HEK293 (cell line): Measurements from ENCODE around the gene L3MBTL1.

Source experiments
- CTCF ChIA-PET: fragments of 350-600 bp; formaldehyde crosslinking; extraction: SDS; loops from one replicate; lab custom pipeline; 2021; ENCODE audit warnings: antibody characterized with exemption; lab: Yijun Ruan, JAX
- POLR2A ChIA-PET: fragments of 300-600 bp; formaldehyde crosslinking; extraction: SDS; loops from one replicate; lab custom pipeline; 2020; ENCODE audit warnings: antibody characterized with exemption, inconsistent platforms; lab: Yijun Ruan, JAX
- H3K27ac ChIP-seq: fragments of 200-500 bp; sonication (Bioruptor generic); 2 replicates; pipeline ENCODE4 v1.5.1; 2014; ENCODE audit warnings: low read depth, low read length, control low read depth, inconsistent platforms; ENCODE audit errors: extremely low read depth
- H3K36me3 ChIP-seq, 2 experiments: fragments of 200-500 bp in 1 of 2; sonication (Bioruptor generic) in 1 of 2; 1 replicate in 1 of 2; 2 replicates in 1 of 2; pipeline ENCODE4 v1.5.1; 2014 to 2017; ENCODE audit warnings: inconsistent platforms in 2 of 2, low read length in 2 of 2; ENCODE audit not compliant: control insufficient read depth in 2 of 2, insufficient read depth in 1 of 2
- H3K4me1 ChIP-seq: fragments of 200-500 bp; sonication (Bioruptor generic); 2 replicates; pipeline ENCODE4 v1.5.1; 2014; ENCODE audit warnings: mild to moderate bottlenecking, low read length, inconsistent platforms; ENCODE audit not compliant: control insufficient read depth, insufficient read depth
- H3K4me3 ChIP-seq: 2 replicates; pipeline ENCODE4 v1.5.1; 2011; ENCODE audit warnings: low read depth, mild to moderate bottlenecking, control low read depth, low read length, moderate library complexity
- H3K9me3 ChIP-seq: fragments of 200-500 bp; sonication (Bioruptor generic); 2 replicates; pipeline ENCODE4 v1.5.1; 2014; ENCODE audit warnings: low read depth, low read length, inconsistent platforms; ENCODE audit not compliant: control insufficient read depth, insufficient read depth
- GLIS1 ChIP-seq: fragments of 450-650 bp; formaldehyde crosslinking; IDR thresholded peaks from 2 replicates; pipeline ENCODE4 v1.5.1; 2016; ENCODE audit warnings: missing biosample characterization, missing genetic modification characterization
- KLF8 ChIP-seq: fragments of 450-650 bp; formaldehyde crosslinking; IDR thresholded peaks from 2 replicates; pipeline ENCODE4 v1.5.1; 2016; ENCODE audit warnings: missing biosample characterization, missing genetic modification characterization
- PATZ1 ChIP-seq: fragments of 450-650 bp; formaldehyde crosslinking; IDR thresholded peaks from 2 replicates; pipeline ENCODE4 v1.5.1; 2016; ENCODE audit warnings: missing biosample characterization, missing genetic modification characterization
- REST ChIP-seq: fragments of 450-650 bp; formaldehyde crosslinking; IDR thresholded peaks from 2 replicates; pipeline ENCODE4 v1.5.1; 2016; ENCODE audit warnings: missing biosample characterization, missing genetic modification characterization
- SCRT2 ChIP-seq: fragments of 450-650 bp; formaldehyde crosslinking; IDR thresholded peaks from 2 replicates; pipeline ENCODE4 v1.5.1; 2016; ENCODE audit warnings: missing biosample characterization, missing genetic modification characterization
- TRIM28 ChIP-seq: IDR thresholded peaks from 2 replicates; pipeline ENCODE4 v1.6.1; 2011; ENCODE audit warnings: low read length, control low read depth, borderline replicate concordance
- ZBTB10 ChIP-seq: fragments of 450-650 bp; formaldehyde crosslinking; IDR thresholded peaks from 2 replicates; pipeline ENCODE4 v1.5.1; 2016; ENCODE audit warnings: missing biosample characterization, missing genetic modification characterization
- ZFP41 ChIP-seq: fragments of 450-650 bp; formaldehyde crosslinking; IDR thresholded peaks from 2 replicates; pipeline ENCODE4 v1.5.1; 2016; ENCODE audit warnings: missing biosample characterization, missing genetic modification characterization, borderline replicate concordance
- ZNF112 ChIP-seq: fragments of 450-650 bp; formaldehyde crosslinking; IDR thresholded peaks from 2 replicates; pipeline ENCODE4 v1.5.0; 2017; ENCODE audit warnings: missing biosample characterization, missing genetic modification characterization
- ZNF121 ChIP-seq: fragments of 450-650 bp; formaldehyde crosslinking; IDR thresholded peaks from 2 replicates; pipeline ENCODE4 v1.5.1; 2016; ENCODE audit warnings: missing biosample characterization, missing genetic modification characterization
- ZNF146 ChIP-seq: fragments of 450-650 bp; formaldehyde crosslinking; IDR thresholded peaks from 2 replicates; pipeline ENCODE4 v1.5.1; 2016; ENCODE audit warnings: missing biosample characterization, missing genetic modification characterization
- ZNF174 ChIP-seq: fragments of 450-650 bp; formaldehyde crosslinking; IDR thresholded peaks from 2 replicates; pipeline ENCODE4 v1.5.0; 2017; ENCODE audit warnings: missing biosample characterization, mild to moderate bottlenecking, missing genetic modification characterization
- ZNF202 ChIP-seq: fragments of 450-650 bp; formaldehyde crosslinking; IDR thresholded peaks from 2 replicates; pipeline ENCODE4 v1.5.1; 2016; ENCODE audit warnings: missing biosample characterization, missing genetic modification characterization, borderline replicate concordance
- ZNF513 ChIP-seq: fragments of 450-650 bp; IDR thresholded peaks from 2 replicates; pipeline ENCODE4 v1.5.1; 2018; ENCODE audit warnings: missing biosample characterization, missing genetic modification characterization
- ZNF610 ChIP-seq: fragments of 450-650 bp; formaldehyde crosslinking; IDR thresholded peaks from 2 replicates; pipeline ENCODE4 v1.5.1; 2016; ENCODE audit warnings: missing biosample characterization, missing genetic modification characterization, borderline replicate concordance
- ZNF660 ChIP-seq: fragments of 450-650 bp; IDR thresholded peaks from 2 replicates; pipeline ENCODE4 v1.5.1; 2018; ENCODE audit warnings: missing biosample characterization, mild to moderate bottlenecking, missing genetic modification characterization
- ZNF692 ChIP-seq: fragments of 450-650 bp; formaldehyde crosslinking; IDR thresholded peaks from 2 replicates; pipeline ENCODE4 v1.5.1; 2016; ENCODE audit warnings: missing biosample characterization, missing genetic modification characterization
- ZNF792 ChIP-seq: fragments of 450-650 bp; formaldehyde crosslinking; IDR thresholded peaks from 2 replicates; pipeline ENCODE4 v1.5.1; 2016; ENCODE audit warnings: missing biosample characterization, missing genetic modification characterization
- ZSCAN30 ChIP-seq: fragments of 450-650 bp; IDR thresholded peaks from 2 replicates; pipeline ENCODE4 v1.5.1; 2018; ENCODE audit warnings: missing biosample characterization, mild to moderate bottlenecking, missing genetic modification characterization, moderate library complexity

L3MBTL1 gene

GRCh38 chr20:43534016-43534415 lies 26.5 kb downstream of the L3MBTL1 start:
- ChIA-PET POLR2A (no interaction called here), CTCF (no interaction called here)
- no peaks in the 10 kb centered on the region for H3K4me1 ChIP-seq
- no peak for TF ChIP-seq PATZ1
- no peak for TF ChIP-seq ZNF792
- TF ChIP-seq ZNF202 (tag by site-specific recombination) = no peak
- no peak for TF ChIP-seq ZNF146 (tag by site-specific recombination)
- TF ChIP-seq ZNF112 = no peak
- TF ChIP-seq ZSCAN30 (tag by site-specific recombination) = no peak
- no peak for TF ChIP-seq ZNF610 (tag by site-specific recombination)
- no peak for TF ChIP-seq KLF8 (tag by site-specific recombination)
- no peak for TF ChIP-seq GLIS1 (tag by site-specific recombination)
- no peak for TF ChIP-seq ZNF660 (tag by site-specific recombination)
- H3K36me3 ChIP-seq = peaks cover 0 to 79% of the 10 kb centered on the region in 2 experiments; a peak in 1 of 3 replicates
- H3K27ac ChIP-seq = no peak overlapping the region
- H3K9me3 ChIP-seq = no peaks in the 10 kb centered on the region
- H3K4me3 ChIP-seq = no peak overlapping the region

GRCh38 chr20:43534791-43535350 lies 27.4 kb downstream of the L3MBTL1 start:
- POLR2A ChIA-PET = no interaction called here
- Histone ChIP-seq H3K4me3 (no peak overlapping the region), H3K9me3 (no peaks in the 10 kb centered on the region), H3K36me3 (peaks cover 0 to 79% of the 10 kb centered on the region in 2 experiments; a peak in 1 of 3 replicates), H3K27ac (no peak overlapping the region), H3K4me1 (no peaks in the 10 kb centered on the region)
- CTCF ChIA-PET = interaction anchor here (0.6 to 1.8 kb wide), 3 partner anchors 12 to 157 kb away, joined by 3 to 6 read pairs (median 3); no protein-coding TSS in a partner anchor
- no peak for TF ChIP-seq ZFP41
- no peak for TF ChIP-seq ZNF513 (tag by site-specific recombination)
- no peak for TF ChIP-seq TRIM28
- no peak for TF ChIP-seq ZNF121 (tag by site-specific recombination)
- TF ChIP-seq ZNF692 (tag by site-specific recombination) = no peak
- TF ChIP-seq REST (tag by site-specific recombination) = no peak
- TF ChIP-seq ZNF174 (tag by site-specific recombination) = no peak
- no peak for TF ChIP-seq ZBTB10
- no peak for TF ChIP-seq SCRT2 (tag by site-specific recombination)
